ENCODE measurements around the gene WBP1.

The WBP1 gene

GRCh38 chr2:74436111-74436805 lies 22.0 kb upstream of the WBP1 start:
- no peak for TF ChIP-seq CTCF (IDR thresholded peaks at IDR 0.05)

- no peak for TF ChIP-seq CTCF (IDR thresholded peaks at IDR 0.05)
Measured at GRCh38 chr2:74436848-74437695, 21.2 kb upstream of the WBP1 start.

- TF ChIP-seq CTCF (IDR thresholded peaks at IDR 0.05), result no peak
Measured at GRCh38 chr2:74438248-74438647, 20.0 kb upstream of the WBP1 start.

GRCh38 chr2:74439373-74439772 lies 18.9 kb upstream of the WBP1 start:
- TF ChIP-seq CTCF (IDR thresholded peaks at IDR 0.05), result no peak

- TF ChIP-seq CTCF (IDR thresholded peaks at IDR 0.05), result no peak
Measured at GRCh38 chr2:74439803-74440377, 18.3 kb upstream of the WBP1 start.

- no peak for TF ChIP-seq CTCF (IDR thresholded peaks at IDR 0.05)
Measured at GRCh38 chr2:74440378-74441169, 17.7 kb upstream of the WBP1 start.

- TF ChIP-seq CTCF (IDR thresholded peaks at IDR 0.05), result no peak
Measured at GRCh38 chr2:74441170-74441689, 17.0 kb upstream of the WBP1 start.

Data from LNCAP (cell line).